ENCODE data around the gene LCN2.
"Not testable (repeated sequence)": the region's sequence is repeated elsewhere in the genome, so short reads cannot be mapped to it uniquely, and the experiment has no call there.

LCN2 gene

GRCh38 chr9:128128836-128129590 is 20.2 kb upstream of the LCN2 start:
- no peak for DNase-seq

DNA sequence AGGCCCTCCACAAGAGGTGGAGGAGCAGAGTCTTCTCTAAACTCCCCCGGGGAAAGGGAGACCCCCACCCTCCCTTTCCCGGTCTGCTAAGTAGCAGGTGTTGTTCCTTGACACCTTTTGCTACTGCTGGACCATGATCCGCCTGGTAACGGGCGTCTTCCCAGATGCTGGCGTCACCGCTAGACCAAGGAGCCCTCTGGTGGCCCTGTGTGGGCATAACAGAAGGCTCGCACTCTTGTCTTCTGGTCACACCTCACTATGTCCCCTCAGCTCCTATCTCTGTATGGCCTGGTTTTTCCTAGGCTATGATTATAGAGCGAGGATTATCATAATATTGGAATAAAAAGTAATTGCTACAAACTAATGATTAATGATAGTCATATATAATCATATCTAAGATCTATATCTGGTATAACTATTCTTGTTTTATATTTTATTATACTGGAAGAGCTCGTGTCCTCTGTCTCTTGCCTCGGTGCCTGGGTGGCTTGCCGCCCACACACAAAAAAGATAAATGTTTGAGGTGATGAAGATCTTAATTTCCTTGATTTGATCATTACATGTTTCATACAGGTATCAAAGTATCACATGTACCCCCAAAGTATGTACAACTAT is 19.2 kb upstream of the LCN2 start:
- DNase-seq = not testable (repeated sequence)

- DNase-seq = not testable (repeated sequence)
Observed at GRCh38 chr9:128130651-128131050, 18.6 kb upstream of the LCN2 start.

- not testable (repeated sequence) for DNase-seq
Observed at GRCh38 chr9:128131346-128131745, 17.9 kb upstream of the LCN2 start.

GRCh38 chr9:128132139-128132538 is 17.1 kb upstream of the LCN2 start:
- DNase-seq = not testable (repeated sequence)

GRCh38 chr9:128135561-128135960 is 13.7 kb upstream of the LCN2 start:
- not testable (repeated sequence) for DNase-seq

DNA sequence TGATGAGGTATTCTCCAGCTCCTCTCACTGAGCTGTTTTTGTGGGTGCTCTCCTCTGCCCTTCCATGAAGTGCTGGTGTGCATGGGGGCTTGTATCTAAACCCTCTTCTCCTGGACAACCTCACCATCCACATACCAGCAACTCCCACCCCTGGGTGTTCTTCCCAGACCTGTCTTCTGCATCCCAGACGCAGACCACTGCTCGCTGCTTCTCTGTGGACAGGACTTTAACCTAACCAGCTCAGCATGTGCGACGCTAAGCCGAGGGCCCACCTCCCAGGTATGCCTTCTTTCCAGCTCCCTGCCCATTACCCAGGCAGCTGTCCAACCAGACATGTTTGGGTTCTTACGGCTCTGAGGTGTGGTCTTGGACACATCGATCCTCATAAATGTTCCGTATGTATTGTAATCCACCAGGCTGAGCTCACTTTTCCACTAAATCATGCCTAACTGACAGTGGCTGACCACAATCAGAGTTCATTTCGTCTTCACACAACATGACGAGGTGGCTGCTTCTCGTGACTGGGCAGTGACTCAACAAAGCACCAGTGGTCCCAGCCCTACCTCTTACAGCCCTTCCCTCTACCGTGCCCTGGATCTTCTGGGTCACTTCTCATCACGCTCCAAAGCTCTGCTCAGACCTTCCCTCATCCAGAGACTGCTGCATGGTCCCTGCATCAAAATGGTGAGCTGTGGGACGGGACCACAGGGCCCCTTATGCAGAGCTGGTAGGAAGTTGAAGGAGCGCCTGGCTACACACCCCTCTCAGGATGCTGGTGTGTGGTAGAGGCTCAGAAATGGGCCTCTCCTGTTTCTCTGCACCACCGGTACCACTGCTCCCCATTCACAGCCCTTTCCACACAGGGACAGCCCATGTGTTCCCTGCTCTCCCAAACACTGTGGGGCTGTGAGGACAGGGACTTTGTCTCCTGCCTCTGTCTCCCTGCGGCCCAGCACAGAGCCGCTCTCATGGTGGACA is 12.1 kb upstream of the LCN2 start:
- DNase-seq = no peak

- DNase-seq = no peak
Observed at GRCh38 chr9:128138001-128138400, 11.3 kb upstream of the LCN2 start.

- no peak for DNase-seq
Observed at GRCh38 chr9:128139621-128140020, 9.6 kb upstream of the LCN2 start.

GRCh38 chr9:128141604-128142003 is 7.6 kb upstream of the LCN2 start:
- DNase-seq = no peak

DNA sequence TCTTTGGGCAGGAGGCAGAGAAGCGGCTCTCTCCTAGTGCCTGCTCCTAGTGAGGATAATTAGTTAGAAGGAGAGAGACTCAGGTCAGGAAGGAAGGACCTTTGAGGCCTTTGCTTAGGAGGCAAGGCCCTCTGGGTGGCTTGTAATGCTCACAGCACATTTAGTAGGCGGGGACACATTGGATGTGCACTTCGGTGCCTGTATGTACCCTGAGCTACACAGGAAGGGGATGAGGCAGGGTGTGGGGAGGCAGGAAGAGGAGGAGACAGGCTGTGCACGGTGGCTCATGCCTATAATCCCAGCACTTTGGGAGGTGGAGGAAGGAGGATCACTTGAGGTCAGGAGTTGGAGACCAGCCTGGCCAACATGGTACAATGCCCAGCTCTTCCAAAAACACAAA is 7.2 kb upstream of the LCN2 start:
- DNase-seq = no peak

GRCh38 chr9:128142596-128142995 is 6.7 kb upstream of the LCN2 start:
- no peak for DNase-seq

- DNase-seq = no peak
Observed at GRCh38 chr9:128143525-128144238, 5.6 kb upstream of the LCN2 start.

- DNase-seq = no peak
Observed at GRCh38 chr9:128144239-128145181, 4.7 kb upstream of the LCN2 start.

DNA sequence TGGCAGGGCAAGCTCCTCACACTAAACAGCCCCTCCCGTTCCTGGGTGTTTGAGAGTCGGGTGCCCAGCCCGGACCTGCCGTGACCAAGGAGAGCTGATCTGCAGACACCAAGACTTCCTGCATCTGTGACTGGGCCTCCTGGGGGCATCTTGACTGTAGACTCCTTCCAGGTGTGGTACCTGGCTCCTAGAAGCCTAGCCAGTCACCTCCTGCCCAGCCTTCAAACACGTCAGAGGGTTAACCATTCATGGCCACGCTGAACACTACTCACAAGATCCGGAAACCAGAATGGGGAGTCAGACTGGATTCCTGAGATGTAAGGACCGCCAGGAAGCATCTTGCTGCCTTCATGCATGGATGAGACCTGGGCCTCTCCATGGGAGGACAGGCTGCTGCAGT is 3.7 kb upstream of the LCN2 start:
- no peak for DNase-seq

GRCh38 chr9:128145951-128146351 is 3.3 kb upstream of the LCN2 start:
- no peak for DNase-seq

- no peak for DNase-seq
Observed at GRCh38 chr9:128146591-128147120, 2.6 kb upstream of the LCN2 start.

- DNase-seq = no peak
Observed at GRCh38 chr9:128148509-128149000, 698 bp upstream of the LCN2 start.

DNA sequence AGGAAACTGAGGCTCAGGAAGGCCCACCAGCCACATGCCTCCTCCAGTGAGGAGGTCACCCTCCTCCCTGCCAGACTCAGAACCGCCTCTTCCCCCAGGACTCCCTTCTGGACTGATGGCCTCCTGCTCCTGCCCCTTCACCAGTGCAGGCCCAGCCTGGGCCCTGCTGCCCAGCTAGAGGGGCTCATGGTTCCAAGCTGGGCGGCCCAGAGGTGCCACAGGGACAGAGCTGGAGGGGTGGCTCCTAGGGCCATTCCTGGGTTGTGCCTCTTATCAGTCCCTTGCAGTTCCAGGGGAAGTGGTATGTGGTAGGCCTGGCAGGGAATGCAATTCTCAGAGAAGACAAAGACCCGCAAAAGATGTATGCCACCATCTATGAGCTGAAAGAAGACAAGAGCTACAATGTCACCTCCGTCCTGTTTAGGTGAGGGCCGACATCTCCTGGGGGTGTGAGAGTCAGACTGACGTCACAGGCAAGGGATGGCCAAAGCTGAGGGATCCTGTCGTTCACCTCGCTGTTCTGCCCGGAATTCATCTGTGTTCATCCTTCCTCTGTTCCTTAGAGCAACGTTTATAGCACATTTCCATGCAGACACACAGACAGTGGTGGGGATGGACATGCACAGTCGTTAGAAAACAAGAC is 819 bp downstream of the LCN2 start:
- no peak for DNase-seq

DNA sequence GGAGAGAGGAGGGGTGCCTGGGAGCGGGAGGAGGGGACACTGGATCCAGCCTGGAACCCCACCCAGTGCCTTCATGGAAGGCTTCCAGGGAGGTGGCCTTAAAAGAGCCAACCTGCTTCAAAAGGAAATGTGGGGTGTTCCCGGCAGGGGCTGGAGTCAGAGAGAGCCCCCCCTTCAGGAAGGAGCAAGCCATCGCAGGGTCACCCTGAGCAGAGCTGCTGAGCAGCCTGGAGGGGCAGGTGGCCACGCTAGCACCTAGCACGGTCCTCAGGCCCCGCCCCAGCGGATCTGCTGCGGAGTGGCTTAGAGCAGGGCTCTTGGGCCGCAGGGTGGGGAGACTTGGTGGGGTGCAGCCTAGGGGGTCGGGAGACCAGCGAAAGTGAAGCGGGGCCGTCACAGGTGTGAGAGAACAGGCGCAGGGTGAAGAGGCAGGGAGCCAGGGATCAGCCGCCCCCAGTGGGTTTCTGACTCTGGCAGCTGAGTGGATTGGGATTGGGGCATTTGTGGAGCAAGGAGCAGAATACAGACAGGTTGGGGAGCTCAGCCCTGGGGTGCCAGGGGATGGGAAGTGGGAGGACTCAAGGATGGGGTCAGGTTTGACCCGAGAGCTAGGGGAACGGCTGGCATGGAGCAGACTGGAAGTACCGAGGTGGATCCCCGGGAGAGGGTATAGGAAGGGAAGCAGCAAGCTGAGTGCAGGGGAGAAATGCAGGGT is 1.5 kb downstream of the LCN2 start:
- DNase-seq = no peak
